Endodermal cell (in vitro differentiated cells): ENCODE results near the gene DYNC2H1. TPM values are rescaled to one million over a fixed set of nuclear protein-coding genes. Genes with fewer than 3 reads are reported as not detected.

Experiments
- DNase-seq: peaks from one replicate; pipeline ENCODE4 v3.0.0-alpha.2; 2017
- H3K27ac ChIP-seq: 2 replicates; pipeline ENCODE4 v1.5.1; 2013; ENCODE audit warnings: mild to moderate bottlenecking, low read depth, low read length, moderate library complexity
- H3K27me3 ChIP-seq: 2 replicates; pipeline ENCODE4 v1.6.1; 2013; ENCODE audit warnings: mild to moderate bottlenecking, low read length, moderate library complexity; ENCODE audit not compliant: insufficient read depth, control insufficient read depth, poor library complexity, severe bottlenecking
- H3K36me3 ChIP-seq: 2 replicates; pipeline ENCODE4 v1.7.0; 2013; ENCODE audit warnings: mild to moderate bottlenecking, low read length, moderate library complexity; ENCODE audit not compliant: control insufficient read depth, insufficient read depth
- H3K4me1 ChIP-seq: one replicate; pipeline ENCODE4 v1.7.0; 2013; ENCODE audit warnings: low read length; ENCODE audit not compliant: control insufficient read depth, insufficient read depth
- H3K4me3 ChIP-seq: 2 replicates; pipeline ENCODE4 v1.5.1; 2013; ENCODE audit warnings: mild to moderate bottlenecking, low read length, moderate library complexity
- H3K9ac ChIP-seq: 2 replicates; pipeline ENCODE4 v1.6.1; 2013; ENCODE audit warnings: mild to moderate bottlenecking, low read length, moderate library complexity; ENCODE audit not compliant: poor library complexity, severe bottlenecking; ENCODE audit errors: extremely low read depth
- H3K9me3 ChIP-seq: 2 replicates; pipeline ENCODE4 v1.6.1; 2013; ENCODE audit warnings: mild to moderate bottlenecking, low read length, moderate library complexity; ENCODE audit not compliant: control insufficient read depth
- H3K27ac Mint-ChIP-seq: 2 replicates; pipeline ENCODE4 v1.8.0; 2020; ENCODE audit warnings: mixed read lengths
- H3K27me3 Mint-ChIP-seq: 2 replicates; pipeline ENCODE4 v1.8.0; 2021; ENCODE audit warnings: mild to moderate bottlenecking, mixed read lengths; ENCODE audit not compliant: insufficient read depth
- H3K36me3 Mint-ChIP-seq: 2 replicates; pipeline ENCODE4 v1.8.0; 2020; ENCODE audit warnings: low read depth, mixed read lengths
- H3K4me1 Mint-ChIP-seq: 2 replicates; pipeline ENCODE4 v1.8.0; 2020; ENCODE audit warnings: mixed read lengths
- H3K4me3 Mint-ChIP-seq: 2 replicates; pipeline ENCODE4 v1.8.0; 2020; ENCODE audit warnings: mild to moderate bottlenecking, moderate library complexity, mixed read lengths
- H3K9me3 Mint-ChIP-seq: 2 replicates; pipeline ENCODE4 v1.8.0; 2020; ENCODE audit warnings: mild to moderate bottlenecking, mixed read lengths
- CTCF ChIP-seq: fragments of 200-600 bp; sonication (generic); conservative IDR thresholded peaks from 2 replicates; pipeline ENCODE4 v1.5.0; 2021; ENCODE audit warnings: antibody characterized with exemption, mild to moderate bottlenecking
- WGBS, 2 experiments: methylation state at CpG; one replicate each; pipeline versions ENCODE4 v1.1.5 to v1.1.7; 2013; ENCODE audit warnings: missing lambda C conversion rate in 2 of 2, mixed read lengths in 1 of 2; ENCODE audit not compliant: insufficient coverage in 1 of 2, insufficient read length in 1 of 2; 5-methylcytosine and 5-hydroxymethylcytosine counted together
- total RNA-seq, 2 donors: library from RNA; stranded (reverse); fragmentation: NEBNext Ultra II Directional in 1 of 2; extraction: Animal tissue kit (Norgen Biotek cat#: 25700) in 1 of 2; gene quantifications; 2 replicates in 1 of 2; 3 replicates in 1 of 2; pipeline ENCODE4 v1.2.1, GENCODE V29; 2021

DYNC2H1 gene
- total RNA-seq, 2 donors from 2014 or later: 21.1 to 31.9 TPM

DNA sequence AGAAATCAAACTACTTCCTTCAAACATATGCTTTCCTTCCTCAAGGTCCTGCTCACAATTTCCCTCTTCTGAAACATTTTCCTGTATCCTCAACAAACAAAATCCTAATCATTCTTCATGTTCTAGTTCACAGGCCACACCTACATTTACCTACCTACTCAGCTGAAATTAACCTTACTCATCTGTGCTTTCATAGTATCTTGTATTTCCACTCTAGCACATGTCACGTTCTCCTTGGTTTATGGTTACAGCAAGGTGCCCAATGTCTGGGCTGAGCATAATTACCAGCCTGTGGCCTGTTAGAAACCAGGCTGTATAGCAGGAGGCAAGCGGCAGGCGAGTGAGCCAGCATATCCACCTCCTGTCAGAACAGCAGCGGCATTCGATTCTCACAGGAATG is 30.5 kb upstream of the DYNC2H1 start:
- Histone ChIP-seq H3K9me3 (peaks cover 9% of the 10 kb centered on the region), H3K36me3 (peaks cover 90% of the 10 kb centered on the region), H3K9ac (no peak overlapping the region), H3K27ac (no peak overlapping the region), H3K4me3 (no peak overlapping the region), H3K27me3 (no peaks in the 10 kb centered on the region), H3K4me1 (no peaks in the 10 kb centered on the region)
- H3K9me3 Mint-ChIP-seq: no peaks in the 10 kb centered on the region
- peaks cover 2% of the 10 kb centered on the region for H3K4me1 Mint-ChIP-seq
- TF ChIP-seq CTCF: no peak
- peaks cover 76% of the 10 kb centered on the region for H3K36me3 Mint-ChIP-seq
- H3K27ac Mint-ChIP-seq: no peak overlapping the region
- DNase-seq: no peak
- 97 to 98% methylated on average over 5 of the region's 5 CpGs for WGBS, 2 experiments
- H3K4me3 Mint-ChIP-seq: no peak overlapping the region
- no peaks in the 10 kb centered on the region for H3K27me3 Mint-ChIP-seq

DNA sequence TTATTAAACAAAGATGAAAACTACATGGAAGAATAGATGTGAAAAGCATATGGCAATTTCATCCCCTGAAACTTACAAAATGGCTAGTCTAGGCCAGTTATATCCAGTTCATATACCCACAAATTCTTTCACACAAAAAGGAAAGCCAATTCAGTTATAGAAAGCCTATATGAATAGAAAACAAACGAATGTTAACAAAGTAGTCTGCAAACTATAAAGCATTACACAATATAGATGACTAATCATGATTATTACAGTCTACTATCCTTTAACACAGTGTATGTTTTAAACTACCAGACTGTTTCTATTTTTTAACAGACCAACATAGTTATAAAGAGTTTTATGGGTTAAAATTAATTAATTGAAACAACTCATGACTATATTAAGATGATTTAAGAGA is 29.4 kb upstream of the DYNC2H1 start:
- H3K27ac ChIP-seq: no peak overlapping the region
- H3K4me3 Mint-ChIP-seq: no peak overlapping the region
- peaks cover 96% of the 10 kb centered on the region for H3K36me3 ChIP-seq
- no peak overlapping the region for H3K4me3 ChIP-seq
- H3K9ac ChIP-seq: no peak overlapping the region
- TF ChIP-seq CTCF: no peak
- 88% methylated on average over 1 of the region's 1 CpG; no CpG with 5 or more reads in 1 of the 2 experiments for WGBS, 2 experiments
- no peaks in the 10 kb centered on the region for H3K27me3 ChIP-seq
- no peaks in the 10 kb centered on the region for H3K27me3 Mint-ChIP-seq
- H3K4me1 Mint-ChIP-seq: no peaks in the 10 kb centered on the region
- H3K4me1 ChIP-seq: no peaks in the 10 kb centered on the region
- peaks cover 71% of the 10 kb centered on the region for H3K36me3 Mint-ChIP-seq
- no peak overlapping the region for H3K27ac Mint-ChIP-seq
- peaks cover 4% of the 10 kb centered on the region for H3K9me3 ChIP-seq
- no peak for DNase-seq
- no peaks in the 10 kb centered on the region for H3K9me3 Mint-ChIP-seq

DNA sequence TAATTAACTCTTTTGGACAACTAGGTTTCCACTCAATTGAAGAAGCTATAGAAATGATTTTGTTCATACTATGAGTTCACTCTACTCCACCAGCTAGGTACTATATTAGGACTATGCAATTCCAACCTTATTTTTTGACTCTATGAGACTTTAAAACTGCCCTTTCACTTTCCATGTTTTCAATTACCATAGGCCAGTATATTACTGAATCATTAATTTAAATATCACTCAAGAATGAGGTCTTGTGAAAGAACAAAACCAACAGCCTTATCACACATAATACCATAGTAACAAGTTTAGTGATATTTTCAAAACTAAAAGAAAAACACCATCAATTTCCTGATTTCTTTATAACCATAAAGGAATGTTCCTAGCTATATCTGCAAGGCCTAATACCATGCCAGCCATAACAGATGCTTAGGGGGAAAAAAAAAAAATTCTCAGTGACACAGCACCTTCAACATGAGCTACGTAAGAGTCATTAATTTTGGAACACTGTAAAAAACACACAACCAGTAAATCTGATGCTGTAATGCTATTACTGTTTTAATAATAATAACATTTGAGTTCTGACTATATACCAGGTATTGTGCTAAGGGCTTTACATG is 23.4 kb upstream of the DYNC2H1 start:
- H3K36me3 ChIP-seq: peaks cover 64% of the 10 kb centered on the region
- Mint-ChIP-seq H3K27me3 (no peaks in the 10 kb centered on the region), H3K36me3 (peaks cover 51% of the 10 kb centered on the region), H3K4me1 (peaks cover 15% of the 10 kb centered on the region), H3K9me3 (no peaks in the 10 kb centered on the region), H3K27ac (peak overlapping the region; percentile 38), H3K4me3 (no peak overlapping the region)
- no peaks in the 10 kb centered on the region for H3K4me1 ChIP-seq
- H3K27ac ChIP-seq: no peak overlapping the region
- no peak overlapping the region for H3K4me3 ChIP-seq
- H3K9ac ChIP-seq: no peak overlapping the region
- no peak for DNase-seq
- H3K27me3 ChIP-seq: no peaks in the 10 kb centered on the region
- no CpG with 5 or more reads among the region's 1 CpG for WGBS, 2 experiments
- no peak for TF ChIP-seq CTCF
- peaks cover 4% of the 10 kb centered on the region for H3K9me3 ChIP-seq
